Activated T-cell treated with anti-CD3 and anti-CD28 coated beads, Interleukin-2, amount 50 U/mL, for 24 hours (primary cell): ENCODE measurements around the gene EIF4E1B.
"Not testable (repeated sequence)": the region's sequence is repeated elsewhere in the genome, so short reads cannot be mapped to it uniquely, and the experiment has no call there.

Experiments used
- DNase-seq: peaks from one replicate; pipeline ENCODE4 v3.0.0-alpha.2; 2020
- H3K27ac Mint-ChIP-seq: 2 replicates; pipeline ENCODE4 v1.8.0; 2020; ENCODE audit warnings: mild to moderate bottlenecking, mixed read lengths
- H3K27me3 Mint-ChIP-seq: 2 replicates; pipeline ENCODE4 v1.8.0; 2020; ENCODE audit warnings: mixed read lengths
- H3K36me3 Mint-ChIP-seq: 2 replicates; pipeline ENCODE4 v1.8.0; 2020; ENCODE audit warnings: low read depth, mixed read lengths
- H3K4me1 Mint-ChIP-seq: 2 replicates; pipeline ENCODE4 v1.8.0; 2020; ENCODE audit warnings: low read depth, mixed read lengths
- H3K4me3 Mint-ChIP-seq: 2 replicates; pipeline ENCODE4 v1.8.0; 2020; ENCODE audit warnings: mild to moderate bottlenecking, moderate library complexity, mixed read lengths
- H3K9me3 Mint-ChIP-seq: 2 replicates; pipeline ENCODE4 v1.8.0; 2020; ENCODE audit warnings: mixed read lengths

Gene EIF4E1B

DNA sequence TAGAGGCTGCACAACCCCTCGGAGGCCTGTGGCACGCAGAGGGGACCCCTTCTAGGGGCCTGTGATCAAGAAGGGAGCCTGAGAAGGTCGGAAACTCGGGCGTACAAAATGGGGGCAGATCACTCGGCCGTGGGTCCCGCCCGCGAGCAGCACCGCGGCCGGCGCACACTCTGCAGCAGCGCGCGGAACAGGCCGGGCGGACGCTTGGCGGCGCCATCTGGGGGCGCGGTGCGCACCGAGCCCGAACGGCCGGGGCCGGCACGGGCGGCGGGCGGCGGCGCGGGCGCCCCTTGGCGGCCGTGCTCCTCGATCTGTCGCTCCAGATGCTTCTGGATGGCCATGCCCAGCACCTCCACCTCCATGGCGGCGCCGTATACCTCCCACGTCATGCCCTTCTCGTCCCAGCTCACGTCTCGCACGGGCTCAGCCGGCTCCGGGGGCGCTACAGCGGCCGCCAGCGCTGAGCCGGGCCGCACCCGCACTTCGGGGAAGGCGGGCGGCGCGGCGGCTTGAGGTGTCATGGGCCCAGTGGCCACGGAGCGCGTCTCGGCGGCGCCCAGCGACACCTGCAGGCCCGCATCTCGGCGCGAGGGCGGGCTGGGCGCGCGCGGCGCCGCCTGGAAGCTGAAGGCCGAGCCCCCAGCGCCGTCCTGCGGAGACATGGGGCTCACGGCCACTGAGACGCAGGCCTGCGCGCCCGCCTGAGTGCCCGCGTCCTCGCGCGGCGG, 33.6 kb upstream of the EIF4E1B start:
- peaks cover 3% of the 10 kb centered on the region for H3K27me3 Mint-ChIP-seq
- peak; percentile 81 for DNase-seq
- H3K36me3 Mint-ChIP-seq = no peaks in the 10 kb centered on the region
- H3K4me1 Mint-ChIP-seq = peaks cover 12% of the 10 kb centered on the region
- peak overlapping the region; percentile 38 for H3K27ac Mint-ChIP-seq
- H3K4me3 Mint-ChIP-seq = peak overlapping the region; percentile 66
- H3K9me3 Mint-ChIP-seq = no peaks in the 10 kb centered on the region

DNA sequence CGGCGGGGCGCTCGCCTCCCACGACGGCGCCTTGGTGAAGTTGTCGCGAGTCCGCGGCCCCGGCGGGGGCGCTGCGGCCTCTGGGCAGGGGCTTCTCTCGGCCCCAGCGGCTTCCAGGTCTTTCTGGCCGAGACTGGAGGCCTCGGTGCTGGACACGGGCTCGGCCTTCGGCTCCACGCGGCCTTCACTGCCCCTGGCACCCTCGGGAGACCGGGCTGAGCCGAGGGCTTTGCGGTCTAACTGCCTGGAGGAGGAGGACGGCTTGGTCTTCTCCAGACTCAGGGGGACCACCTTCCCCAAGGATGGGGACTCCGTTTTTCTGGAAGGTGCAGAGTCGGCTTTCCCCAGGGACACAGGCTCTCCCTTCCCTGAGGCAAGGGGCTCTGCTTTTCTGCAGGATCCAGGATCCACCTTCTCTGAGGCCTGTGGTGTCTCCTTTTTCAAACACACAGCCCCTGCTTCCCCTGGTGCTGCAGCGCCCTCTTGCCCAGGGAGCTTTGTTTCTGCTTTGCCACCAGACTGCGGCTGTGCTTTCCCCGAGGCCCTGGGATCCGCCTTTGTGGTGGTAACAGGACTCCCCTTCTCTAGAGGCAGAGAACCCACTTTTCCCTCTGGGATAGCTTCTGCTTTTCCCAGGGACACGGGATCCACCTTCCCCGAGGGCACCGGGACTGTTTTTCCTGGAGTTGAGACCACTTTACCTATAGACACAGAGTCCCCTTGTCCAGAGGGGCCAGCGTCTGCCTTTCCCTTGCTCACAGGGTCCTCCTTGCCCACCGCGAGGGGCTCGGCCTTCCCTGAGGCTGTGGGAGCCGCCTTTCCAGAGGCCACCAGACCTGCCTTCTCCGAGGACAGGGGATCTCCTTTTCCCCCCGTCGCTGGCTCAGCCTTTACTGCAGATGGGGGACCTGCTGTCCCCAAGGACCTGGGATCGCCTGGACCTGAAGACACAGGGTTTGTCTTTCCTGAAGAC, 32.8 kb upstream of the EIF4E1B start:
- H3K36me3 Mint-ChIP-seq = no peaks in the 10 kb centered on the region
- no peak for DNase-seq
- H3K9me3 Mint-ChIP-seq = no peaks in the 10 kb centered on the region
- peaks cover 3% of the 10 kb centered on the region for H3K27me3 Mint-ChIP-seq
- H3K27ac Mint-ChIP-seq = no peak overlapping the region
- H3K4me1 Mint-ChIP-seq = peaks cover 12% of the 10 kb centered on the region
- no peak overlapping the region for H3K4me3 Mint-ChIP-seq

DNA sequence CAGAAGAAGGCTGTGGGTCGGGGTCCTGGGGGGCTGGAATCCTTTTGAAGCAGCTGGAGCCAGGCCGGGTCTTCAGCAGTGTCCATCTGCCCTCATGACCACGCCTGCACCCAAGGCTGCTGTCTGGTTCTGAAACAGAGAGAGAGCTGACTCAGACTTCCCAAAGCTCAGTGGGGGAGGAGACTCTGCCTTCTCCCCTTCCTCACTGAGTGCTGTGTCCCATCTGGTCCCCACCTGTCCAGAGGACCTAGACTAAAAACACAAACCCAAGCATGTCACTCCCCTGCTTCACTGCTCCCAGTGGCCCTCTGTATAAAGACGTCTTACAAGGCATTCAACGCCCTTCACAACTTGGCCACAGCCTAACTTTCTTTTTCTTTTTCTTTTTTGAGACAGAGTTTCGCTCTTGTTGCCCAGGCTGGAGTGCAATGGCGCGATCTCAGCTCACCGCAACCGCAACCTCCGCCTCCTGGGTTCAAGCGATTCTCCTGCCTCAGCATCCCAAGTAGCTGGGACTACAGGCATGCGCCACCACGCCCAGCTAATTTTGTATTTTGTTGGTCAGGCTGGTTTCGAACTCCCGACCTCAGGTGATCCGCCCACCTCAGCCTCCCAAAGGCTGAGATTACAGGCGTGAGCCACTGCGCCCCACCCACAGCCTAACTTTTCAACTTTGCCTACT, 30.6 kb upstream of the EIF4E1B start:
- peaks cover 12% of the 10 kb centered on the region for H3K4me1 Mint-ChIP-seq
- H3K27me3 Mint-ChIP-seq, DNase-seq: not testable (repeated sequence)

DNA sequence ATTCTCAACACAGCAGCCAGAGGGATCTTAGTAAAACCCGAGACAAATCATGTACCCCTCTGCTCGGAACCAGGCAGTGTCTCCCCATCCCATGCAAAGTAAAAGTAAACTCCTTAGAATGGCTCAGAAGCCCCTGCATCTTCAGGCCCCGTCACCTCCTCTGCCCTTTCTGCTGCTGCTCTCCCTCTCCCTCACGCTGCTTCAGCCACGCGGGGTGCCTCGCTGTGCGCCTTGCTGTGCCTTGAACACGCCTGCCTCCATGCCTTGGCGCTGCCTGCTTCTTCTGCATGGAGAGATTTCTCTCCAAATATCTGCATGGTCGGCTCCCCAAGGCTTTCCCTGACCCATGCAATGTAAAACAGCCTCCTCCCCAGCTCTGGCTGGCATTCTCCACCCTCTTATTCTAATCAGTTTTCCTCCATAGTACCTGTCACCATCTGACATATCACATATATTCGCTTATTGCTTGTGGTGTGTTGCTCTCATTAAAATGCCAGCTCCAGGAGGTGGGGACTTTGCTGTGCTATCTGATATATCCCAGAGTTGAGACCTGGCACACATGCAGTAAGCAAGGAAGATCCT, 28.5 kb upstream of the EIF4E1B start:
- Mint-ChIP-seq H3K4me1 (peaks cover 5% of the 10 kb centered on the region), H3K27ac (no peak overlapping the region), H3K36me3 (no peaks in the 10 kb centered on the region), H3K4me3 (no peak overlapping the region), H3K27me3 (peaks cover 3% of the 10 kb centered on the region), H3K9me3 (no peaks in the 10 kb centered on the region)
- no peak for DNase-seq

More for the DNA sequence above, 30.6 kb upstream of the EIF4E1B start:
- not testable (repeated sequence) for H3K27ac Mint-ChIP-seq, H3K4me3 Mint-ChIP-seq, H3K36me3 Mint-ChIP-seq, H3K9me3 Mint-ChIP-seq

DNA sequence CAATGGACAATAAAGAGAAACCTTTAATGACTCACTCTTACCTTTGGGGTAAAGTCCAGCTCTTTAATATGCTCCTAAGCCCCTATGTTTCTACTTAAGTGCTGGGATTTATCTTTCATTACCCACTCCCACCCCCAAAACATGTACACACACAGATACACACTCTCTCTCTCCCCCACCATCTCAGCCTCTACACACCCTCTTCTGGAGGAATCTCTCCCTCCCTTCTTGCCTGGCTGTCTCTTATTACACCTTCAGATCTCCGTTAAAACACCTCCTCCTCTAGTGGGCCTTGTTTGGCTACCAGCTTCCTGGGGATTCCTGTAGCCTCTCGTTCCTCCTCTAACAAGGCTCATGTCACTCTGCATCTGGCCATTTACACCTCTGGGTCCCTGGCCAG, 27.4 kb upstream of the EIF4E1B start:
- DNase-seq = no peak
- Mint-ChIP-seq H3K4me1 (peaks cover 5% of the 10 kb centered on the region), H3K9me3 (no peaks in the 10 kb centered on the region), H3K27me3 (peaks cover 3% of the 10 kb centered on the region), H3K36me3 (no peaks in the 10 kb centered on the region), H3K4me3 (no peak overlapping the region), H3K27ac (no peak overlapping the region)

DNA sequence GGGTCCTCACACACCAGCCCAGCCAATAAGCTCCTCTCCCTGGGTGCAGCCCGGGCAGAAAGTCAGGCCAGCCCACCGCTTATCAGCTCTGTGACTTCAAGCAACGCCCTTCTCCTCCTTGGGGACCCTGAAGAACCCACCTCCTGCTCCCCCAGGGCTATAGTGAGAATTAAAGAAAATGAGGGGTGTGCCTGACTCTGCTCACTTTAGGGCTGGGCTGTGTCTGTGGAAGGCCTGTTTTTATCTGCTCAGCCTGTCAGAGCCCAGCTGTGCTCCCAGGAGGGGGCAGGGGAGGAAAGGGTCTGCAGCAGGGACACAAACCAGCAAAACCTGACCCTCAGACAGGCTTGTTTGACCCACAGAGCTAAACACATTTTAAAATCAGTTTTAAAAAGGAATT, 24.4 kb upstream of the EIF4E1B start:
- no peak overlapping the region for H3K27ac Mint-ChIP-seq
- H3K4me1 Mint-ChIP-seq = peaks cover 11% of the 10 kb centered on the region
- no peaks in the 10 kb centered on the region for H3K36me3 Mint-ChIP-seq
- H3K27me3 Mint-ChIP-seq = peaks cover 14% of the 10 kb centered on the region
- H3K4me3 Mint-ChIP-seq = no peak overlapping the region
- H3K9me3 Mint-ChIP-seq = no peaks in the 10 kb centered on the region
- no peak for DNase-seq

DNA sequence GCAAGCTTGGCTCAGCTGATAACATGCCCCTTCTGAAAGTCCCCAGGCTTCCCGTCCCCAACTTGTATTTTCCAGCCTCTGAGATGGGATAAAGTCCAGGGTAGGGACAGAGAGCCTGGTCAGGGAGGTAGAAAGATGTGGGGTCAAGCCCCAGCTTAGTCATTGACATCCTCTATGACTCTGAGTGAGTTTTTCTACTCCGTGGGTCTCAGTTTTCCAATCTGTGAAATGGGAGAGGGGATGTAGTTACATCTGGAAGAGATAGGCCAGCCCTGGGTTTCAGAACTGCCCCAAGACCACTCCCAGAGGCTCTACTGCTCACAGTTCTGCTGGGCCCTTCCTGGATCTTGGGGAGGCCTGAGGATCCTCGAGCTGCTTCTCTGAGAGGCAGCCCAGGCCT, 23.6 kb upstream of the EIF4E1B start:
- Mint-ChIP-seq H3K9me3 (no peaks in the 10 kb centered on the region), H3K27ac (no peak overlapping the region), H3K27me3 (peaks cover 20% of the 10 kb centered on the region), H3K4me1 (peaks cover 14% of the 10 kb centered on the region), H3K36me3 (no peaks in the 10 kb centered on the region), H3K4me3 (no peak overlapping the region)
- no peak for DNase-seq

DNA sequence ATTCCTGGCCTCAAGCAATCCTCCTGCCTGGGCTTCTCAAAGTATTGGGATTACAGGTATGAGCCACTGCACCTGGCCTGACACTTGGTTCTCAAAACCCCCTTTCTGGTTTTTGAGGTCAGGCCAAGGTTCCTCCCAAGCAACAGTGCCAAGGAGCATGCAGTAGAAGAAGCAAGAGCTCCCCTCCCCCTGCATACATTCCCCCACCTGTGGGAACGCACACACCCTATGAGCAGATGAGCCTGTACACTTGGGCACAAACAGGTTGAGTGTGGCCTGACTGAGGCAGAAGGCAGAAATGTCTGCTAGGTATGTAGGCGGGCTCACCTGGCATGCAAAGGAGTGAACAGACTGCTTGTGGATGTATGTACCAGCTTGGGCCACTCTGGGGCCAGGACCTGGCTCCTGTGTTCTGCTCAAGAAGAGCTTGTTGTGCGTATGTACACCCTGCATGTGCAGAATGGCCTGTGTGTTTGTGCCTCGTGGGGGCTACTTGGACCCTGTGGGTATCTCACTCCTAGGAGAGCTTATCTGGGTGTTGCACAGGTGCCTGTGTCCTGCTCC, 22.3 kb upstream of the EIF4E1B start:
- Mint-ChIP-seq H3K9me3 (no peaks in the 10 kb centered on the region), H3K27ac (no peak overlapping the region), H3K4me1 (peaks cover 14% of the 10 kb centered on the region), H3K4me3 (peak overlapping the region; percentile 80), H3K36me3 (no peaks in the 10 kb centered on the region), H3K27me3 (peaks cover 32% of the 10 kb centered on the region)
- DNase-seq = no peak

DNA sequence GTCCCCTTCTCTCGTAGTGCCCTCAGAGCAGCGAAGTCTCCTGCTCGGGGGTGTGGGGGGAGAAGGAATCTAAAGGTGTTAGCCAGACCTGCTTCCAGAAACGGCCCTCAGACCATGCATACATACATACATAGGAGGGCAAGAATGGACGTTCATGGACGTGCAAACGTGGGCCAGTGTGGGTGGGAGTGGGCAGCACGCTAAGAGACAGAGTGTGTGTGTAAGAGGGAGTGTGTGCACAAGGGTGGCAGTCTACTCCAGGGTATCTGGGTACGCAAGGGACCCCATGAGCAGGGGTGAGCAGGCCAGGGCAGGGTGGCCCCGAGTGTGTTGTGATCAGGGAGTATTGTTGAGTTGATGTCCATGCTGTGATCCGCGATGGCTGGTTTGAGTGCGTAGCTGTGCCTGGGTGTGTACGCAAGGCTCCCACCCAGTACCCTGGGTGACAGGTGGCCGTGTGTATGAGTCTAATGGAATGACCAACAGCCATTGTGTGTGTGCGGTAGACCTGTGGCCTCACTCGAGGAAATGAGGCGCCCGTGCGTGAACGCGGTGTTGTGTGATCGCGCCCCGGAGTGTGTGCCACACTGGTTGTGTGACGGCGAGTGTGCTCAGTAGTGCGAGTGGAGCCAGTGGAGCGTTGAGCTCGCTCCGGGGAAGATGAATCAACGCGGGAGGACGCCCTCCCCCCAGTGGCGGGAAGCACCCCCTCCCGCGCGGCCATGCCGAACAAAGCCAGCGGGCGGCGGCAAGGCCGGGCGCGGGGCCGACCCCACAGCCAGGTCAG, 21.3 kb upstream of the EIF4E1B start:
- DNase-seq = peak; percentile 56
- Mint-ChIP-seq H3K9me3 (no peaks in the 10 kb centered on the region), H3K36me3 (no peaks in the 10 kb centered on the region), H3K27ac (peak overlapping the region; percentile 88), H3K27me3 (peaks cover 33% of the 10 kb centered on the region), H3K4me1 (peaks cover 14% of the 10 kb centered on the region), H3K4me3 (peak overlapping the region; percentile 80)

DNA sequence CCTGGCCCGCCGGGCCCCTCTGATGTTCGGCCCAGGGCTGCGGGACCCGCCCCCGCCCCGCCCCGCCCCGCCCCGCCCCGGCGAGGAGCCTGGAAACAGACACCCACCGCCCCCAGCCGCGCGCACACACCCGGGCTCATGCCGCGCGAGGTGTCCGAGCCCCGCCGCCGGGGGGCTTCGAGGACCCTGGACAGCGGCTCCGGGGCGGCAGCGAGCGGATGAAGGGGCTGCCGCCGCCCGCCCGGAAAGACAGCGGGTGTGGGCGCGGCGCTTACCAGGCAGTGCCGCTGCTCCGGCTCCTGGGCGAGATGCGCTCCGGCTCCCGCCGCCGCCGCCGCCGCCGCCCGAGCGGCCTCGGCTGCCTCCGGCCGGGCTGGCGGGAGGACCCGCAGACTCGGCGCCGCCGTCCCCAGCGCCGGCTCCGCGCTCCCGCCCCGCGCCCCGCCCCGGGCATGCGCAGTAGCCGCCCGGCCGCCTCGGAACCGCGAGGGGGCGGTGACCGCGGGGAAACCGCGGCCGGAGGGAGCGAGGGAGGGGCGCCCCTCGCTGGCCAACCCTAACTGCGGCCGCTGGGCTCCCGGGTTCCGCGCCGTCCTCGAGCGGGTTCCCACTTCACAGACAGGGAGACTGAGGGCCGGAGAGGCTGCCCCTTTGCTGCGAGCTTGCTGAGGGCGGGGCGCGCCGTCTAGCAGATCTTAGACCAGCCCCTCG, 20.6 kb upstream of the EIF4E1B start, which contains the start of gene GPRIN1:
Gene GPRIN1, minus strand, starts transcription at position 433 of the 711 bp plus-strand sequence. CDS start 10,322 bp downstream, outside the sequence.
- peak within 1 kb of the TSS; percentile 80 for H3K4me3 Mint-ChIP-seq
- no peaks in the 10 kb centered on the region for H3K36me3 Mint-ChIP-seq
- peaks cover 36% of the 10 kb centered on the region for H3K27me3 Mint-ChIP-seq
- no peaks in the 10 kb centered on the region for H3K9me3 Mint-ChIP-seq
- peak; percentile 84 for DNase-seq
- H3K27ac Mint-ChIP-seq = peak within 1 kb of the TSS; percentile 88
- H3K4me1 Mint-ChIP-seq = peaks cover 14% of the 10 kb centered on the region

DNA sequence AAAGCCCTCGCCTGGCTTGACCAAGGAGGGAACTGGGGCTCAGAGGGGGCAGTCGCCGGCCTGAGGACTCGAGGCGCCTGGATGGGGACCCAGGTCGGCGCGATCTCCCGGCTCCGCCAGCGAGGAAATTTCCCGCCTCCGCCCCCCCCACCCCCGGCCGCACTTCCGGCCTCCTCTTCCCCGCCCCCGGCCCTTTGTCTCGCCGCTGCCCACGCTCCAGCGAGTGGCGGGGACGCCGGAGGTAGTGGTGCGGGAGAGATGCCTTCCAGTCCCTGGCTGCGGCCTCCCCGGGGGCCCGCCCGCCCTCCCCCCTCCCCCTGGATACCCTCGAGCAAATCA, 20.1 kb upstream of the EIF4E1B start:
- no peak for DNase-seq
- no peaks in the 10 kb centered on the region for H3K9me3 Mint-ChIP-seq
- peak overlapping the region; percentile 67 for H3K4me3 Mint-ChIP-seq
- H3K27ac Mint-ChIP-seq = no peak overlapping the region
- H3K36me3 Mint-ChIP-seq = no peaks in the 10 kb centered on the region
- H3K4me1 Mint-ChIP-seq = peaks cover 14% of the 10 kb centered on the region
- peaks cover 37% of the 10 kb centered on the region for H3K27me3 Mint-ChIP-seq

DNA sequence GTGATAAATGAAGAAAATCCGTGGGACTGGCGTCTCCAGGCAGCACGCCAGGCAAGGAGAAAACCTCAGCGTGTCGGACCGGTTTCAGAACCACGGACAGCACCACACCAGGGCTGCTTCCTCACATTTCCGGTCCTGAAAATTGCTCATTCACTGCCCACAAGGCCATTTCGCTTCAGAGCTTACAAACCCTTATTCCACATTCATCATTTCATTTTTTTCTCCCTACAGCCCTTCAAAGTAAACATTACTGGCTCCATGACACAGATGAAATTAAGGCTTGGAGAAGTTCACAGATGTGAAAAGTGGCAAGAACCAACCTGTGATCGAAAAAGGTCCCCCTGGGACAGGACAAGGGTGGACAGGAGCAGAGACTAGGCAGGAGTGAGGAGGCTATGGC, 19.0 kb upstream of the EIF4E1B start:
- Mint-ChIP-seq H3K27ac (no peak overlapping the region), H3K36me3 (no peaks in the 10 kb centered on the region), H3K4me3 (no peak overlapping the region)

DNA sequence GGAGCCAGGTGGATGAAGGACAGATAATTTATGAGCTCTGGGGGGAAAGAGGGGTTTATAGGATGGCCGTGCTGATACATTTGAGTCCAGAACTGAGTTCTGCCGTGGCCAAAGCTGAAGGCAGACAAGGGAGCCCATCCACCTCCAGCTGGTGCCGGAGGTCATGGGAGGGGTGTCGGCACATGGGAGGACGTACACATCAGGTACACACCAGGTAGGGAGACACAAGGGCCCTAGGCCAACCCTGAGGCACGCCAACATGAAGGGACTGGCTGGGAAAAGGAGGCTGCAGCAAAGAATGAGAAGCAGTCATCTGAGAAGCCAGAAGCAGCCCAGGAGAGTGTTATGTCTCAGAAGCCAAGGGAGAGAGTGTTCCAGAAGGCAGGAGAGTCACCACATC, 18.5 kb upstream of the EIF4E1B start:
- no peak for DNase-seq
- Mint-ChIP-seq H3K9me3 (no peaks in the 10 kb centered on the region), H3K27me3 (peaks cover 52% of the 10 kb centered on the region), H3K4me3 (no peak overlapping the region), H3K4me1 (peaks cover 14% of the 10 kb centered on the region), H3K27ac (no peak overlapping the region), H3K36me3 (no peaks in the 10 kb centered on the region)

More for the DNA sequence above, 19.0 kb upstream of the EIF4E1B start:
- DNase-seq = peak; percentile 53
- Mint-ChIP-seq H3K4me1 (peaks cover 14% of the 10 kb centered on the region), H3K27me3 (peaks cover 47% of the 10 kb centered on the region), H3K9me3 (no peaks in the 10 kb centered on the region)
